HG03439 (cell line): Measurements from ENCODE around the gene CACNA1A.
"Not testable (repeated sequence)": the region's sequence is repeated elsewhere in the genome, so short reads cannot be mapped to it uniquely, and the experiment has no call there.

ENCODE experiments used
- ATAC-seq: cut with Tn5 transposase; IDR thresholded peaks from one replicate; pipeline ENCODE4 v1.9.1; 2021; ENCODE audit warnings: mild to moderate bottlenecking, moderate library complexity; ENCODE audit not compliant: unreplicated experiment

The CACNA1A gene

GRCh38 chr19:13169769-13170168 is 336.5 kb downstream of the CACNA1A start:
- no peak for ATAC-seq

GRCh38 chr19:13166151-13166550 is 340.1 kb downstream of the CACNA1A start:
- ATAC-seq: not testable (repeated sequence)

GRCh38 chr19:13165162-13165997 is 340.9 kb downstream of the CACNA1A start:
- no peak for ATAC-seq

- ATAC-seq: no peak
Observed at GRCh38 chr19:13164343-13165161, 341.7 kb downstream of the CACNA1A start.

GRCh38 chr19:13163609-13164342 is 342.5 kb downstream of the CACNA1A start:
- ATAC-seq: no peak

- peak; percentile 49 for ATAC-seq
Observed at GRCh38 chr19:13162724-13163608, 343.3 kb downstream of the CACNA1A start.

GRCh38 chr19:13160557-13160956 is 345.7 kb downstream of the CACNA1A start:
- ATAC-seq: no peak

GRCh38 chr19:13159713-13160112 is 346.6 kb downstream of the CACNA1A start:
- ATAC-seq: no peak
